Tibial nerve (tissue), 3 donors: ENCODE data around the gene GRIK4.

Source experiments
- POLR2A ChIP-seq, 2 donors: fragments of 450-650 bp; IDR thresholded peaks; one replicate each; pipeline ENCODE4 v1.6.1; 2017; ENCODE audit warnings: antibody characterized with exemption in 2 of 2, mild to moderate bottlenecking in 2 of 2, moderate library complexity in 2 of 2
- TF ChIP-seq, protein P1 (sequence below), 5 experiments: fragments of 200-600 bp in 3 of 5; fragments of 450-650 bp in 2 of 5; sonication (generic) in 3 of 5; IDR thresholded peaks; one replicate each; pipeline ENCODE4 v1.5.1; 2016 to 2019; ENCODE audit warnings: antibody characterized with exemption in 5 of 5, mild to moderate bottlenecking in 3 of 5, moderate library complexity in 2 of 5

DNA sequence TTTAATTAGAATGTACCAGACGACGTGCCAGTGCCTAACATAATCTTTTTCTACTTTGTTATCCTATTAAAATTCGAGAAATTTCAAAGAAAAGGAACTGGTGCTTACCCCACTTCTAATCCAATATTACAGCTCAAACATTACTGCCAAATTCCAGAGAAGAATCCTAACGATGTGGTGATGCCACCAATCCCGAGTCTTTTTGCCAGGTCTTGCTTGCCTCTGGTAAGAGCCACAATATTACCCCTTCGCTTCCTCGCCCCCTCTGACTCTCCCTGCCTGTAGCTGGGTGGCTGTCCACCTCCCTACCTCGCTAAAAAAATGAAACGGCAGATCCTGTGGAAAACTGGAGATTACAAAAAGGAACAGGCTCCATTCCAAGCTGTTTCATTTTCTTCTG, 462.9 kb downstream of the GRIK4 start:
- TF ChIP-seq, protein P1, sequence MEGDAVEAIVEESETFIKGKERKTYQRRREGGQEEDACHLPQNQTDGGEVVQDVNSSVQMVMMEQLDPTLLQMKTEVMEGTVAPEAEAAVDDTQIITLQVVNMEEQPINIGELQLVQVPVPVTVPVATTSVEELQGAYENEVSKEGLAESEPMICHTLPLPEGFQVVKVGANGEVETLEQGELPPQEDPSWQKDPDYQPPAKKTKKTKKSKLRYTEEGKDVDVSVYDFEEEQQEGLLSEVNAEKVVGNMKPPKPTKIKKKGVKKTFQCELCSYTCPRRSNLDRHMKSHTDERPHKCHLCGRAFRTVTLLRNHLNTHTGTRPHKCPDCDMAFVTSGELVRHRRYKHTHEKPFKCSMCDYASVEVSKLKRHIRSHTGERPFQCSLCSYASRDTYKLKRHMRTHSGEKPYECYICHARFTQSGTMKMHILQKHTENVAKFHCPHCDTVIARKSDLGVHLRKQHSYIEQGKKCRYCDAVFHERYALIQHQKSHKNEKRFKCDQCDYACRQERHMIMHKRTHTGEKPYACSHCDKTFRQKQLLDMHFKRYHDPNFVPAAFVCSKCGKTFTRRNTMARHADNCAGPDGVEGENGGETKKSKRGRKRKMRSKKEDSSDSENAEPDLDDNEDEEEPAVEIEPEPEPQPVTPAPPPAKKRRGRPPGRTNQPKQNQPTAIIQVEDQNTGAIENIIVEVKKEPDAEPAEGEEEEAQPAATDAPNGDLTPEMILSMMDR (IDR thresholded peaks at IDR 0.05), result no peak
- TF ChIP-seq POLR2A (IDR thresholded peaks at IDR 0.05), result no peak
